GM23248 (cell line): ENCODE results near the gene LGI4.

Source experiments
- EZH2 ChIP-seq: fragments of 200-600 bp; sonication (generic); IDR thresholded peaks from 2 replicates; pipeline ENCODE4 v1.6.1; 2018; ENCODE audit warnings: antibody characterized with exemption, mild to moderate bottlenecking; ENCODE audit not compliant: insufficient read depth, poor library complexity, severe bottlenecking
- EZH2phosphoT487 ChIP-seq: fragments of 200-600 bp; sonication (generic); IDR thresholded peaks from 2 replicates; pipeline ENCODE4 v1.6.1; 2018; ENCODE audit warnings: antibody characterized with exemption, moderate library complexity, mild to moderate bottlenecking, low read depth; ENCODE audit not compliant: insufficient read depth

DNA sequence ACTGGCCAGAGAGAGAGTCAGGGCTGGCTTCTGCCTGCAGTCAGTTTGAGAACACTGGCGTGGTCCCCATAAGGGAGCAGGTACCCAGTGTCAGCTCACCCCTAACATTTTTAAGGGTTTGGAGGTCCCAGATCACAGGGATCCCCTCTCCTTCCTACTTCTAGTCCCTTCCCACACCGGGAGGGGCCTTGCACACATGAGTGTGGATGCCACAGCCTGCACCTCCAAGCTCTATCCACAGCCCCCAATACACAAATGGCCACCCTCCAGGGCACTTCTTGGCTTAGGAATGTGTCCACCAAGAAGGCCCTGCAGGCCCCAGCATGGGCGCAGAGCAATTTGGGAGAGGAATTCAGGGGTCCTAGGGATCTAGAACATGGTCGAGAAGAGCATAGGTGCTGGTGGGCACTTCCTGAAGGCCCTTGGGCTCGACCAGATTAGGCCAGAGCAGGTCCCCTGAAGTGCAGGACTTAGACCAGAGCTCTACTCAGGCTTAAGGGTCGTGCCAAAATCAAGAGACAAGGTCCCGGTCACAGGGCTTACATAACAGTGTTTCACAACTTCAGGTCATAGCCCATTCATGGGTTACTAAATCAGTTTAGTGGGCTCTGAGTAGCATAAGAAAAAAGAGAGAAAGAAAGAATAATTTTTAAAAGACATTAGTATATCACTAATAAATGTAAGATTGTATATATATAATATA, 35.7 kb upstream of the LGI4 start:
- TF ChIP-seq EZH2phosphoT487 = no peak
- no peak for TF ChIP-seq EZH2
